Neural progenitor cell (in vitro differentiated cells): ENCODE results near the gene PCDHB11. TPM values are rescaled to one million over a fixed set of nuclear protein-coding genes. Genes with fewer than 3 reads are reported as not detected.
A peak's percentile ranks its signal among the peaks of the same experiment; 100 is the strongest.
"Not testable (repeated sequence)": the region's sequence is repeated elsewhere in the genome, so short reads cannot be mapped to it uniquely, and the experiment has no call there.

Experiments
- DNase-seq: peaks from one replicate; pipeline ENCODE4 v3.0.0-alpha.2; 2016; ENCODE audit warnings: low spot score
- H2AFZ ChIP-seq: fragments of 200-600 bp; sonication (generic); replicated peaks from 2 replicates; pipeline ENCODE4 v1.6.1; 2016; ENCODE audit warnings: antibody characterized with exemption
- H3F3A ChIP-seq: fragments of 200-600 bp; sonication (generic); 2 replicates; pipeline ENCODE4 v1.6.1; 2016; ENCODE audit warnings: antibody characterized with exemption, low read depth
- H3K27ac ChIP-seq: fragments of 200-600 bp; sonication (generic); 2 replicates; pipeline ENCODE4 v1.5.1; 2016; ENCODE audit warnings: mild to moderate bottlenecking
- H3K27me3 ChIP-seq: fragments of 200-600 bp; sonication (generic); 2 replicates; pipeline ENCODE4 v1.6.1; 2016; ENCODE audit warnings: mild to moderate bottlenecking, moderate library complexity
- H3K36me3 ChIP-seq: fragments of 200-600 bp; sonication (generic); 2 replicates; pipeline ENCODE4 v1.5.1; 2016
- H3K4me1 ChIP-seq: fragments of 200-600 bp; sonication (generic); 2 replicates; pipeline ENCODE4 v1.6.1; 2016; ENCODE audit warnings: mixed run types
- H3K4me2 ChIP-seq: fragments of 200-600 bp; sonication (generic); 2 replicates; pipeline ENCODE4 v1.6.1; 2016
- H3K4me3 ChIP-seq: fragments of 200-600 bp; sonication (generic); 2 replicates; pipeline ENCODE4 v1.5.1; 2016
- H3K79me2 ChIP-seq: fragments of 200-600 bp; sonication (generic); 2 replicates; pipeline ENCODE4 v1.6.1; 2016; ENCODE audit warnings: low read depth
- H3K9ac ChIP-seq: fragments of 200-600 bp; sonication (generic); 2 replicates; pipeline ENCODE4 v1.6.1; 2016
- H3K9me3 ChIP-seq: fragments of 200-600 bp; sonication (generic); 2 replicates; pipeline ENCODE4 v1.5.1; 2016; ENCODE audit warnings: low read depth
- H4K20me1 ChIP-seq: fragments of 200-600 bp; sonication (generic); 2 replicates; pipeline ENCODE4 v1.6.1; 2016; ENCODE audit warnings: low read depth
- H3K27ac Mint-ChIP-seq: 3 replicates; pipeline ENCODE4 v1.8.0; 2021; ENCODE audit warnings: mixed read lengths
- H3K27me3 Mint-ChIP-seq: 2 replicates; pipeline ENCODE4 v1.8.0; 2022; ENCODE audit warnings: low read depth, mild to moderate bottlenecking, inconsistent platforms, moderate library complexity, mixed read lengths; ENCODE audit not compliant: insufficient read depth
- H3K36me3 Mint-ChIP-seq: 3 replicates; pipeline ENCODE4 v1.8.0; 2021; ENCODE audit warnings: mixed read lengths
- H3K4me1 Mint-ChIP-seq: 3 replicates; pipeline ENCODE4 v1.8.0; 2021; ENCODE audit warnings: mixed read lengths
- H3K4me3 Mint-ChIP-seq: 3 replicates; pipeline ENCODE4 v1.8.0; 2021; ENCODE audit warnings: mild to moderate bottlenecking, moderate library complexity, mixed read lengths
- H3K9me3 Mint-ChIP-seq: 3 replicates; pipeline ENCODE4 v1.8.0; 2020; ENCODE audit warnings: mixed read lengths
- CTCF ChIP-seq: fragments of 200-600 bp; sonication (generic); IDR thresholded peaks from 2 replicates; pipeline ENCODE4 v1.5.1; 2017; ENCODE audit warnings: antibody characterized with exemption, mild to moderate bottlenecking
- EZH2 ChIP-seq: fragments of 200-600 bp; sonication (generic); IDR thresholded peaks from 2 replicates; pipeline ENCODE4 v1.6.1; 2017; ENCODE audit warnings: antibody characterized with exemption, mild to moderate bottlenecking, moderate library complexity
- EZH2phosphoT487 ChIP-seq: fragments of 200-600 bp; sonication (generic); IDR thresholded peaks from 2 replicates; pipeline ENCODE4 v1.6.1; 2017; ENCODE audit warnings: antibody characterized with exemption
- total RNA-seq: library from RNA; depleted of rRNA; stranded (reverse); fragments of >200 nt; gene quantifications from 2 replicates; pipeline ENCODE4 v1.2.3, GENCODE V29; 2015; ENCODE audit warnings: low replicate concordance

Gene PCDHB11
- total RNA-seq, 1 donor from 2014 or later, result 3.8 TPM

- H3K27ac Mint-ChIP-seq, H2AFZ ChIP-seq, H3K4me3 ChIP-seq, H3K4me2 ChIP-seq, DNase-seq, H3K27me3 Mint-ChIP-seq, H3K4me3 Mint-ChIP-seq, H3K4me1 ChIP-seq, H3K4me1 Mint-ChIP-seq, H3K9ac ChIP-seq, H3K27me3 ChIP-seq, H3K27ac ChIP-seq, H3K79me2 ChIP-seq, H3F3A ChIP-seq, H4K20me1 ChIP-seq, H3K9me3 ChIP-seq, H3K36me3 ChIP-seq: not testable (repeated sequence)
- Mint-ChIP-seq H3K36me3 (peaks cover 17% of the 10 kb centered on the region), H3K9me3 (peaks cover 54% of the 10 kb centered on the region)
These were observed 10.3 kb upstream of the PCDHB11 start for GRCh38 chr5:141189131-141189530.

- Mint-ChIP-seq H3K36me3 (peaks cover 17% of the 10 kb centered on the region), H3K27me3 (peaks cover 6% of the 10 kb centered on the region), H3K4me3 (peak within 1 kb of the TSS; percentile 69), H3K4me1 (no peaks in the 10 kb centered on the region), H3K27ac (no peak within 1 kb of the TSS), H3K9me3 (peaks cover 57% of the 10 kb centered on the region)
- Histone ChIP-seq H3K79me2 (no peaks in the 10 kb centered on the region), H3K27ac (no peak within 1 kb of the TSS), H3F3A (peaks cover 6% of the 10 kb centered on the region), H4K20me1 (no peaks in the 10 kb centered on the region), H3K36me3 (peaks cover 9% of the 10 kb centered on the region), H3K4me1 (no peaks in the 10 kb centered on the region), H3K27me3 (no peaks in the 10 kb centered on the region), H3K9me3 (peaks cover 22% of the 10 kb centered on the region), H3K4me3 (peak within 1 kb of the TSS; percentile 43), H3K4me2 (peak within 1 kb of the TSS; percentile 76), H2AFZ (peak within 1 kb of the TSS; percentile 94), H3K9ac (no peak within 1 kb of the TSS)
- no peak for TF ChIP-seq EZH2
- no peak for TF ChIP-seq EZH2phosphoT487
- peak; percentile 89 for TF ChIP-seq CTCF
- DNase-seq, result peak; percentile 80
These were observed 7.2 kb upstream of the PCDHB11 start, which contains the start of gene PCDHB10 for GRCh38 chr5:141192110-141192725. Gene PCDHB10, plus strand, starts transcription at chr5:141192353. Its CDS starts 200 bp downstream, at chr5:141192553.

DNA sequence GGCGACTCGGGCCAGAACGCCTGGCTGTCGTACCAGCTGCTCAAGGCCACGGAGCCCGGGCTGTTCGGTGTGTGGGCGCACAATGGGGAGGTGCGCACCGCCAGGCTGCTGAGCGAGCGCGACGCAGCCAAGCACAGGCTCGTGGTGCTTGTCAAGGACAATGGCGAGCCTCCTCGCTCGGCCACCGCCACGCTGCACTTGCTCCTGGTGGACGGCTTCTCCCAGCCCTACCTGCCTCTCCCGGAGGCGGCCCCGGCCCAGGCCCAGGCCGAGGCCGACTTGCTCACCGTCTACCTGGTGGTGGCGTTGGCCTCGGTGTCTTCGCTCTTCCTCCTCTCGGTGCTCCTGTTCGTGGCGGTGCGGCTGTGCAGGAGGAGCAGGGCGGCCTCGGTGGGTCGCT is 5.1 kb upstream of the PCDHB11 start:
- not testable (repeated sequence) for H3K79me2 ChIP-seq, H2AFZ ChIP-seq, H3K4me1 ChIP-seq, H3K4me3 ChIP-seq, H3K27me3 ChIP-seq, H3K9ac ChIP-seq, H3K4me3 Mint-ChIP-seq, H4K20me1 ChIP-seq, DNase-seq, H3F3A ChIP-seq, H3K4me2 ChIP-seq, H3K27ac ChIP-seq, H3K27ac Mint-ChIP-seq, H3K4me1 Mint-ChIP-seq, H3K27me3 Mint-ChIP-seq
- Histone ChIP-seq H3K36me3 (peaks cover 14% of the 10 kb centered on the region), H3K9me3 (peaks cover 22% of the 10 kb centered on the region)
- H3K36me3 Mint-ChIP-seq, result peaks cover 13% of the 10 kb centered on the region
- H3K9me3 Mint-ChIP-seq, result peaks cover 58% of the 10 kb centered on the region

DNA sequence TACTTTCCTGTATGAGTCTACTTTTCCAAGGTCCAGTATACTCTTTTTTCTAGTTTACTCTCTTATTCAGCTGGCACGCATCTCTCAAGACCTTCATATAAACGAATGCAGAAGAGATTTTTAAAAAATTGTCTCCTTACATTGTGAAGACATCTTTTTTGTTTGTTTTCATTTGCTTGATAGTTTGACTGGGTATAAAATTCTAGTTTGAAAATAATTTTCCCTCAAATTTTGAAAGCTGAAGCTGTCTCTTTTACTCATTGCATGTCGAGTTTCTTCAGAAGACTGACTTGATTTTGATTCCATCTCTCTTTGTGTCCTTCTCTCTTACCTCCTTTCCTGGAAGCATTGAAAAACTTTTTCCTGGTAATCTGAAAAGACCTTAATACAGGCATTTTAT is 3.1 kb upstream of the PCDHB11 start:
- H3K27ac ChIP-seq, result no peak overlapping the region
- Mint-ChIP-seq H3K36me3 (peaks cover 18% of the 10 kb centered on the region), H3K4me3 (no peak overlapping the region), H3K9me3 (peaks cover 62% of the 10 kb centered on the region), H3K27ac (no peak overlapping the region), H3K4me1 (no peaks in the 10 kb centered on the region), H3K27me3 (peaks cover 8% of the 10 kb centered on the region)
- H3K4me3 ChIP-seq, result no peak overlapping the region
- TF ChIP-seq EZH2phosphoT487 (no peak), EZH2 (no peak), CTCF (no peak)
- no peak overlapping the region for H3K4me2 ChIP-seq
- no peaks in the 10 kb centered on the region for H3K79me2 ChIP-seq
- no peak overlapping the region for H2AFZ ChIP-seq
- H4K20me1 ChIP-seq, result no peaks in the 10 kb centered on the region
- no peak for DNase-seq
- no peak overlapping the region for H3K9ac ChIP-seq
- H3K36me3 ChIP-seq, result peaks cover 11% of the 10 kb centered on the region
- H3K9me3 ChIP-seq, result peaks cover 22% of the 10 kb centered on the region
- H3F3A ChIP-seq, result peaks cover 6% of the 10 kb centered on the region
- peaks cover 17% of the 10 kb centered on the region for H3K27me3 ChIP-seq
- no peaks in the 10 kb centered on the region for H3K4me1 ChIP-seq

DNA sequence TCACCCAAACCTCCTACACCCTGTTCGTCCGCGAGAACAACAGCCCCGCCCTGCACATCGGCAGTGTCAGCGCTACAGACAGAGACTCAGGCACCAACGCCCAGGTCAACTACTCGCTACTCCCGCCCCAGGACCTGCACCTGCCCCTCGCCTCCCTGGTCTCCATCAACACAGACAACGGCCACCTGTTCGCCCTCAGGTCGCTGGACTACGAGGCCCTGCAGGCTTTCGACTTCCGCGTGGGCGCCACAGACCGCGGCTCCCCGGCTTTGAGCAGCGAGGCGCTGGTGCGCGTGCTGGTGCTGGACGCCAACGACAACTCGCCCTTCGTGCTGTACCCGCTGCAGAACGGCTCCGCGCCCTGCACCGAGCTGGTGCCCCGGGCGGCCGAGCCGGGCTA is 1.7 kb downstream of the PCDHB11 start:
- not testable (repeated sequence) for H3K27me3 Mint-ChIP-seq, H3K27ac Mint-ChIP-seq
- H3K36me3 Mint-ChIP-seq, result peaks cover 14% of the 10 kb centered on the region

DNA sequence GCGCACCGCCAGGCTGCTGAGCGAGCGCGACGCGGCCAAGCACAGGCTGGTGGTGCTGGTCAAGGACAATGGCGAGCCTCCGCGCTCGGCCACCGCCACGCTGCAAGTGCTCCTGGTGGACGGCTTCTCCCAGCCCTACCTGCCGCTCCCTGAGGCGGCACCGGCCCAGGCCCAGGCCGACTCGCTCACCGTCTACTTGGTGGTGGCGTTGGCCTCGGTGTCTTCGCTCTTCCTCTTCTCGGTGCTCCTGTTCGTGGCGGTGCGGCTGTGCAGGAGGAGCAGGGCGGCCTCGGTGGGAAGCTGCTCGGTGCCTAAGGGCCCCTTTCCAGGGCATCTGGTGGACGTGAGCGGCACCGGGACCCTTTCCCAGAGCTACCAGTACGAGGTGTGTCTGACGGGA is 2.2 kb downstream of the PCDHB11 start:
- not testable (repeated sequence) for H3K4me3 Mint-ChIP-seq
- peaks cover 12% of the 10 kb centered on the region for H3K36me3 Mint-ChIP-seq

More for the DNA sequence above, 1.7 kb downstream of the PCDHB11 start:
- not testable (repeated sequence) for H3F3A ChIP-seq, H3K27ac ChIP-seq, H4K20me1 ChIP-seq, H3K9me3 ChIP-seq, H3K79me2 ChIP-seq, H3K4me1 Mint-ChIP-seq, H3K9ac ChIP-seq, H3K4me2 ChIP-seq, H2AFZ ChIP-seq, H3K36me3 ChIP-seq, H3K4me3 ChIP-seq, DNase-seq, H3K4me3 Mint-ChIP-seq, H3K4me1 ChIP-seq
- H3K27me3 ChIP-seq, result peaks cover 30% of the 10 kb centered on the region
- H3K9me3 Mint-ChIP-seq, result peaks cover 53% of the 10 kb centered on the region

More for the DNA sequence above, 2.2 kb downstream of the PCDHB11 start:
- DNase-seq, H3K4me1 Mint-ChIP-seq, H4K20me1 ChIP-seq, H3F3A ChIP-seq, H3K27ac Mint-ChIP-seq, H3K4me1 ChIP-seq, H3K9ac ChIP-seq, H3K27me3 Mint-ChIP-seq, H3K79me2 ChIP-seq, H3K4me3 ChIP-seq, H3K4me2 ChIP-seq, H3K9me3 ChIP-seq, H3K36me3 ChIP-seq, H3K27ac ChIP-seq, H2AFZ ChIP-seq: not testable (repeated sequence)
- peaks cover 30% of the 10 kb centered on the region for H3K27me3 ChIP-seq
- H3K9me3 Mint-ChIP-seq, result peaks cover 50% of the 10 kb centered on the region
